GM12892 (cell line): ENCODE results near the gene SOX21.

Experiments
- POLR2A ChIP-seq: IDR thresholded peaks from 2 replicates; pipeline ENCODE4 v1.6.1; 2011; ENCODE audit warnings: low read depth, low read length, control low read depth
- POLR2AphosphoS5 ChIP-seq: IDR thresholded peaks from 2 replicates; pipeline ENCODE4 v1.6.1; 2011; ENCODE audit warnings: low read depth, low read length, control low read depth
- TAF1 ChIP-seq: IDR thresholded peaks from 2 replicates; pipeline ENCODE4 v1.6.1; 2011; ENCODE audit warnings: low read depth, mild to moderate bottlenecking, control low read depth, low read length, borderline replicate concordance

DNA sequence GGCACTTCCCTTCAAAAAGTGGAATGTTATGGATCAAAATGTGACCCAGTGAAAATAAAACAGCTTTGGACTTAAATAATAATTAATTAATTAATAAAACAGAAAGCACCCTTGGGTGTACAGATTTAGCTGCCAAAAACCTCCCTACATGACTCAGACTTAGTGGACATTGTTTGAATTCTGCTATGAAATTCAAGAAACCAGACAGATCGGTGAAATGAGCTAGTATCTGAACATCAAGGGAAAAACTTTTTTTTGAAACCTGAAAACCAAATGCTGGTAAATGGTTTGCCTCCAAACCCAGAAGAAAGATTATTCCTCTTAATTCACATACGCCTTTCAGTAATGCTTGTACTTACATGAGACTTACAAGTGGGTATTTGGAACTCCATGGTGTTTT is 33.5 kb downstream of the SOX21 start:
- no peak for TF ChIP-seq POLR2A
- no peak for TF ChIP-seq POLR2AphosphoS5
- no peak for TF ChIP-seq TAF1
